Neural progenitor cell (in vitro differentiated cells): ENCODE data around the gene ADAM10.

Experiments
- EZH2phosphoT487 ChIP-seq: fragments of 200-600 bp; sonication (generic); IDR thresholded peaks from 2 replicates; pipeline ENCODE4 v1.6.1; 2017; ENCODE audit warnings: antibody characterized with exemption
- TF ChIP-seq, protein P1 (sequence below): fragments of 200-600 bp; sonication (generic); IDR thresholded peaks from 2 replicates; pipeline ENCODE4 v1.5.1; 2017; ENCODE audit warnings: antibody characterized with exemption, mild to moderate bottlenecking

DNA sequence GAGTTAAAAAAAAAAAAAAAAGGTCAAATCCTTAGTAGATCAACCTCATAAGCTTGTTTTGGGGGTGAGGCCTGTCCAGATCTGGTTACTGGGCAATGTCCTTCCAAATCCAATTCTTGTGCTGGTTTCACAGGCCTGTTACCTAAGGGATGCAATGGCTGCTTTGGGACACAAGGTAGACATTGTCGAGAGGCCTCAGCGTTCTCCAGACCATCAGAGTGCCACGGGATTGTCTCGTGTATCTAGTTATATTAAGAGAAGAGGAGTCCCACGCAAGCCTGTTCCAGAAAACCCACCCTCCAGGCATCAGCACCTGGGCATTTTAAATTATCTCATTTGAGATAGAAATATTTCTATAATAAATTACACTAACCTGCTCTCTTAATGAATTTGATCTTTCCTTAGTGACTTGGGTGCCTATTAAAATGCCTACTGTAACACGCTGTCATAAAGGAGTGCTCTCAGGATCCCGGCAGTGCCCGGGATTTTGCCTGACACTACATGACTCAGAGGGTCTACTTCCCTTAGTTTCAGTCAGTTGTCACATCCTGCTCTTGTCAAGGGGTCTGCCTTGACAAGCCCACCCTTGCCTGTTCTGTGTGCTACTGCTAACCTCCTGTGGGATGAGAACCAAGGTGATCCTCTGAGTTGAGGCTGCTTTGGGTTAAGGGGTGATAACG, 201.7 kb downstream of the ADAM10 start:
- TF ChIP-seq, protein P1, sequence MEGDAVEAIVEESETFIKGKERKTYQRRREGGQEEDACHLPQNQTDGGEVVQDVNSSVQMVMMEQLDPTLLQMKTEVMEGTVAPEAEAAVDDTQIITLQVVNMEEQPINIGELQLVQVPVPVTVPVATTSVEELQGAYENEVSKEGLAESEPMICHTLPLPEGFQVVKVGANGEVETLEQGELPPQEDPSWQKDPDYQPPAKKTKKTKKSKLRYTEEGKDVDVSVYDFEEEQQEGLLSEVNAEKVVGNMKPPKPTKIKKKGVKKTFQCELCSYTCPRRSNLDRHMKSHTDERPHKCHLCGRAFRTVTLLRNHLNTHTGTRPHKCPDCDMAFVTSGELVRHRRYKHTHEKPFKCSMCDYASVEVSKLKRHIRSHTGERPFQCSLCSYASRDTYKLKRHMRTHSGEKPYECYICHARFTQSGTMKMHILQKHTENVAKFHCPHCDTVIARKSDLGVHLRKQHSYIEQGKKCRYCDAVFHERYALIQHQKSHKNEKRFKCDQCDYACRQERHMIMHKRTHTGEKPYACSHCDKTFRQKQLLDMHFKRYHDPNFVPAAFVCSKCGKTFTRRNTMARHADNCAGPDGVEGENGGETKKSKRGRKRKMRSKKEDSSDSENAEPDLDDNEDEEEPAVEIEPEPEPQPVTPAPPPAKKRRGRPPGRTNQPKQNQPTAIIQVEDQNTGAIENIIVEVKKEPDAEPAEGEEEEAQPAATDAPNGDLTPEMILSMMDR = no peak
- TF ChIP-seq EZH2phosphoT487 = no peak
